ENCODE measurements around the gene CCDC88C.
A peak's percentile ranks its signal among the peaks of the same experiment; 100 is the strongest.

Gene CCDC88C

DNA sequence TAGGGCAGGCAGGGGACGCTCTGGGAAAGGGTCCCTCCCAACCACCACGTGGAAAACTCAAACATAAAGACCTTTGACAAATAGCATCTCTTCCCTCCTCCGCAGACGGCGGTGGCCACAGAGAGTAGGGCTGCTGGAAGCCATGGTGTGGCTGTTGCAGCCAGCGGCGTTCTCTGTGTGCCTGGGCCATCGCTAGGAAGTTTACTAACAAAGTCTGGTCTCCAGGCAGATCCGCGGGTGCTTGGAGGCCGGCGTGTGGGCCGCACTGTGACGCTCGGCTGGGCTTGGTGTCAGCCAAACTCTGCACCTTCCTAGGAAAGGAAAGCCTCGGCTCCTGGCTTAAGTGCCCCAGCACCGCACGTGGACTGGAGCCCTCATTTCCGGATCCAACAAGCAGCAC lies 65.6 kb downstream of the CCDC88C start:
- 0 out of 2 replicates have a peak, but pooled peaks cover 10% of the 10 kb centered on the region for H3K79me2 ChIP-seq (ENCODE audit: insufficient read depth, low read depth)
- H2AFZ ChIP-seq (ENCODE audit: low read depth), result no peak overlapping the region
- H3K27me3 ChIP-seq (ENCODE audit: insufficient read depth, low read depth), result no peaks in the 10 kb centered on the region
- H3K27ac ChIP-seq, result no peak overlapping the region
- H3K9ac ChIP-seq, result no peak overlapping the region
- no peak overlapping the region for H3K4me3 ChIP-seq (IDR thresholded peaks at IDR 0.05; ENCODE audit: insufficient read depth, low read depth, low read length)
- TF ChIP-seq, protein P1, sequence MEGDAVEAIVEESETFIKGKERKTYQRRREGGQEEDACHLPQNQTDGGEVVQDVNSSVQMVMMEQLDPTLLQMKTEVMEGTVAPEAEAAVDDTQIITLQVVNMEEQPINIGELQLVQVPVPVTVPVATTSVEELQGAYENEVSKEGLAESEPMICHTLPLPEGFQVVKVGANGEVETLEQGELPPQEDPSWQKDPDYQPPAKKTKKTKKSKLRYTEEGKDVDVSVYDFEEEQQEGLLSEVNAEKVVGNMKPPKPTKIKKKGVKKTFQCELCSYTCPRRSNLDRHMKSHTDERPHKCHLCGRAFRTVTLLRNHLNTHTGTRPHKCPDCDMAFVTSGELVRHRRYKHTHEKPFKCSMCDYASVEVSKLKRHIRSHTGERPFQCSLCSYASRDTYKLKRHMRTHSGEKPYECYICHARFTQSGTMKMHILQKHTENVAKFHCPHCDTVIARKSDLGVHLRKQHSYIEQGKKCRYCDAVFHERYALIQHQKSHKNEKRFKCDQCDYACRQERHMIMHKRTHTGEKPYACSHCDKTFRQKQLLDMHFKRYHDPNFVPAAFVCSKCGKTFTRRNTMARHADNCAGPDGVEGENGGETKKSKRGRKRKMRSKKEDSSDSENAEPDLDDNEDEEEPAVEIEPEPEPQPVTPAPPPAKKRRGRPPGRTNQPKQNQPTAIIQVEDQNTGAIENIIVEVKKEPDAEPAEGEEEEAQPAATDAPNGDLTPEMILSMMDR (conservative IDR thresholded peaks at IDR 0.05; ENCODE audit: low read depth, low read length), result no peak
- no peaks in the 10 kb centered on the region; the same call in 1 of the 2 replicates for H4K20me1 ChIP-seq (ENCODE audit: insufficient read depth)
- peaks cover 90% of the 10 kb centered on the region for H3K4me1 ChIP-seq (ENCODE audit: low read depth, poor library complexity, severe bottlenecking)
- H3K4me2 ChIP-seq, result peak overlapping the region; percentile 59; the same call in 1 of the 2 replicates
- H3K36me3 ChIP-seq (ENCODE audit: insufficient read depth), result no peaks in the 10 kb centered on the region

DNA sequence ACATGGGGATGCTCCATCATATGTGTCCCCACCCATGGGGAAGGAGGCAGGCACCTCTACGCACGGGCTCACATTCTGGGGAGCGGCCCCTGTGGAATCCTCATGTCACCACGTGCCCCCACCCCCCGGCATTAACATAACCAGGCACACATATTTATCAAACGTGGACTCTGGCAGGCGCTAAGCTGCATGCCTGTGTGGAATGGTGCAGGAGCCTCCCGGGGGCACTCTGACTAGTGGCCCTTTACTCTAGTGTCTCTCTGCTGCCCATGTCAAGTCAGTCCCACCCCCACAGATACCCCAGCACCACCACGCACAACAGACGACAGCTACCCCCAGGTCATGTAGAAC lies 66.1 kb downstream of the CCDC88C start:
- H4K20me1 ChIP-seq (ENCODE audit: insufficient read depth), result no peaks in the 10 kb centered on the region; the same call in 1 of the 2 replicates
- peak overlapping the region; percentile 27; the same call in 1 of the 2 replicates for H3K9ac ChIP-seq
- H3K4me1 ChIP-seq (ENCODE audit: low read depth, poor library complexity, severe bottlenecking), result peaks cover 87% of the 10 kb centered on the region
- no peak overlapping the region for H3K4me3 ChIP-seq (IDR thresholded peaks at IDR 0.05; ENCODE audit: insufficient read depth, low read depth, low read length)
- H3K79me2 ChIP-seq (ENCODE audit: insufficient read depth, low read depth), result peaks cover 11% of the 10 kb centered on the region; the same call in 1 of the 2 replicates
- TF ChIP-seq, protein P1 (conservative IDR thresholded peaks at IDR 0.05; ENCODE audit: low read depth, low read length), result no peak
- H3K27ac ChIP-seq, result peak overlapping the region; percentile 68; the same call in 1 of the 2 replicates
- no peaks in the 10 kb centered on the region for H3K36me3 ChIP-seq (ENCODE audit: insufficient read depth)
- no peak overlapping the region for H2AFZ ChIP-seq (ENCODE audit: low read depth)
- no peaks in the 10 kb centered on the region for H3K27me3 ChIP-seq (ENCODE audit: insufficient read depth, low read depth)
- H3K4me2 ChIP-seq, result peak overlapping the region; percentile 59

DNA sequence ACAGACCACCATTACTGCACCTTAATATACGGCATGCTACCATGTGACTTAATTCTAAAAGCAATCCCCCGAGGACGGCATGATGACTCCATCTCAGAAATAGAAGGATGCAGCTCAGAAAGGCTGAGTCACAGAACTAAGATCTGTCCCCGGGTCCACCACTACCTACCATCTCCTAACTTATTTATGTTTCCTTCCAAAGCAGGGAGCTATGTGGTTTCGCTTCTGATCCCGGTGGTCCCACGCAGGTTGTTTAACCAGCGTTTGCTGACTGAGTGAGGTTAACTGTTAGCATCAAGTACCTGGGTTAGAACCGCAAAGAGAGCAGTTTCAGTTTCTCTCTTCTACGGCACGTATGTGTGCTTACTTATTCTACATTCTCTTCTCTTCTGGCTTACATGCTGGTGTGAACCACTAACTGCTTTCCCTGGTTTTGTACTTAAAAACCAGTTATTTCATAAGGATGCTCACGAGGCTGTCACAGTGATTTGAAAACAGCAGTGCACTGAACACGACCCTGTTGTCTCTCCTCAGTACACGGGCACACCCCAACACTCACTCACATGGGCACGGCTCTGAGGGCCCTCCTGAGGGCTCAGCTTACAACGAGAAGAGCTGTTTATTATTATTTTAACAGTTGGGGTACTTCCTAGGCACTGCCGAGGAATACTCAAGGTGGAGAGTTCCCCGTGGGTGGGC lies 66.7 kb downstream of the CCDC88C start:
- no peaks in the 10 kb centered on the region; the same call in 1 of the 2 replicates for H4K20me1 ChIP-seq (ENCODE audit: insufficient read depth)
- no peak overlapping the region for H3K4me3 ChIP-seq (IDR thresholded peaks at IDR 0.05; ENCODE audit: insufficient read depth, low read depth, low read length)
- H3K27me3 ChIP-seq (ENCODE audit: insufficient read depth, low read depth), result no peaks in the 10 kb centered on the region
- H3K36me3 ChIP-seq (ENCODE audit: insufficient read depth), result no peaks in the 10 kb centered on the region
- peak overlapping the region; percentile 68 for H3K27ac ChIP-seq
- peaks cover 81% of the 10 kb centered on the region for H3K4me1 ChIP-seq (ENCODE audit: low read depth, poor library complexity, severe bottlenecking)
- no peak overlapping the region for H2AFZ ChIP-seq (ENCODE audit: low read depth)
- peak overlapping the region; percentile 27; the same call in 1 of the 2 replicates for H3K9ac ChIP-seq
- H3K4me2 ChIP-seq, result peak overlapping the region; percentile 59
- TF ChIP-seq, protein P1 (conservative IDR thresholded peaks at IDR 0.05; ENCODE audit: low read depth, low read length), result no peak
- peaks cover 17% of the 10 kb centered on the region; the same call in 1 of the 2 replicates for H3K79me2 ChIP-seq (ENCODE audit: insufficient read depth, low read depth)

DNA sequence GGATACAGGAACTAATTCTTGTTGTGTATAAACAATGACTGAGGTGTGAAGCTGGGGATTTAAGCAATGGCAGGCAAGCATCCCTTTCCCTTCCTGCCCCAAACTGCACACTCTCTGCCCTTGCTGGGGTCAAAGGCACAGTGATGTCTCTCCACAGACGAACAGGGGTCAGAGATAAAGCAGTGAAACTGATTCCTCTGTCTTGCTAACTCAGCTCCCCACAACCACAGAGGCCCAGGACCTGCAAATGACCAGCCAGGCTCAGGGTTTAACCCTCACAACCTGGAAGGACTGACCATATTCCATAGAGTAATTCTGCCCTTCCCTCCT lies 67.2 kb downstream of the CCDC88C start:
- Histone ChIP-seq H3K4me1 (ENCODE audit: low read depth, poor library complexity, severe bottlenecking) (peaks cover 76% of the 10 kb centered on the region), H3K79me2 (ENCODE audit: insufficient read depth, low read depth) (peaks cover 18% of the 10 kb centered on the region; the same call in 1 of the 2 replicates), H4K20me1 (ENCODE audit: insufficient read depth) (no peaks in the 10 kb centered on the region; the same call in 1 of the 2 replicates), H3K27me3 (ENCODE audit: insufficient read depth, low read depth) (no peaks in the 10 kb centered on the region), H2AFZ (ENCODE audit: low read depth) (no peak overlapping the region), H3K4me2 (peak overlapping the region; percentile 59), H3K4me3 (IDR thresholded peaks at IDR 0.05; ENCODE audit: insufficient read depth, low read depth, low read length) (no peak overlapping the region), H3K27ac (peak overlapping the region; percentile 68), H3K9ac (peak overlapping the region; percentile 27; the same call in 1 of the 2 replicates), H3K36me3 (ENCODE audit: insufficient read depth) (no peaks in the 10 kb centered on the region)
- TF ChIP-seq, protein P1 (conservative IDR thresholded peaks at IDR 0.05; ENCODE audit: low read depth, low read length), result no peak

Measured in KMS-11 (cell line).